ENCODE results near the gene IL17RD.

DNA sequence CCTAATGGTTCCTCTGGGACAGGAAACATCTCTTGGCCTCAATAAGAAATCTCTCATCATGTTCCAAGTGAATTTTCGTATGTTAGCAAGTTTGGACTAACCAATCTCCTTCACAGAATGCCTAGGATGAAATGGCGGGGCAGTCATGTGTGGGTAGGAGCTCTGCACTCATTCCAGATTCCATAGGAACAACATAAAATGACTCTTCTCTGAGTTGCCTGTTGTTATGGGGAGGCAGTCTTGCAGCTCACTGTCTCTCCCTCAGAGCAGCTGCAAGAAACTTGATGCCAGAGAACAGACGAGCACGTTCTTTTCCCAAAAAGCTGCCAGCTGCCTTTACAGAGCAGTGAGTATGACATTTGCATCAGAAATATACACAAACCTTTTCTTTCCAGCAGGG is 70.6 kb downstream of the IL17RD start:
- TF ChIP-seq, protein P1, sequence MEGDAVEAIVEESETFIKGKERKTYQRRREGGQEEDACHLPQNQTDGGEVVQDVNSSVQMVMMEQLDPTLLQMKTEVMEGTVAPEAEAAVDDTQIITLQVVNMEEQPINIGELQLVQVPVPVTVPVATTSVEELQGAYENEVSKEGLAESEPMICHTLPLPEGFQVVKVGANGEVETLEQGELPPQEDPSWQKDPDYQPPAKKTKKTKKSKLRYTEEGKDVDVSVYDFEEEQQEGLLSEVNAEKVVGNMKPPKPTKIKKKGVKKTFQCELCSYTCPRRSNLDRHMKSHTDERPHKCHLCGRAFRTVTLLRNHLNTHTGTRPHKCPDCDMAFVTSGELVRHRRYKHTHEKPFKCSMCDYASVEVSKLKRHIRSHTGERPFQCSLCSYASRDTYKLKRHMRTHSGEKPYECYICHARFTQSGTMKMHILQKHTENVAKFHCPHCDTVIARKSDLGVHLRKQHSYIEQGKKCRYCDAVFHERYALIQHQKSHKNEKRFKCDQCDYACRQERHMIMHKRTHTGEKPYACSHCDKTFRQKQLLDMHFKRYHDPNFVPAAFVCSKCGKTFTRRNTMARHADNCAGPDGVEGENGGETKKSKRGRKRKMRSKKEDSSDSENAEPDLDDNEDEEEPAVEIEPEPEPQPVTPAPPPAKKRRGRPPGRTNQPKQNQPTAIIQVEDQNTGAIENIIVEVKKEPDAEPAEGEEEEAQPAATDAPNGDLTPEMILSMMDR (IDR thresholded peaks at IDR 0.05), result no peak
- no peak for TF ChIP-seq POLR2A (IDR thresholded peaks at IDR 0.05)
